ENCODE measurements around the gene KLHL34. TPM values are rescaled to one million over a fixed set of nuclear protein-coding genes. Genes with fewer than 3 reads are reported as not detected.

The KLHL34 gene
- total and polyA plus RNA-seq, 8 donors: 0.02 to 0.16 (median 0.08) TPM; not detected in 3

DNA sequence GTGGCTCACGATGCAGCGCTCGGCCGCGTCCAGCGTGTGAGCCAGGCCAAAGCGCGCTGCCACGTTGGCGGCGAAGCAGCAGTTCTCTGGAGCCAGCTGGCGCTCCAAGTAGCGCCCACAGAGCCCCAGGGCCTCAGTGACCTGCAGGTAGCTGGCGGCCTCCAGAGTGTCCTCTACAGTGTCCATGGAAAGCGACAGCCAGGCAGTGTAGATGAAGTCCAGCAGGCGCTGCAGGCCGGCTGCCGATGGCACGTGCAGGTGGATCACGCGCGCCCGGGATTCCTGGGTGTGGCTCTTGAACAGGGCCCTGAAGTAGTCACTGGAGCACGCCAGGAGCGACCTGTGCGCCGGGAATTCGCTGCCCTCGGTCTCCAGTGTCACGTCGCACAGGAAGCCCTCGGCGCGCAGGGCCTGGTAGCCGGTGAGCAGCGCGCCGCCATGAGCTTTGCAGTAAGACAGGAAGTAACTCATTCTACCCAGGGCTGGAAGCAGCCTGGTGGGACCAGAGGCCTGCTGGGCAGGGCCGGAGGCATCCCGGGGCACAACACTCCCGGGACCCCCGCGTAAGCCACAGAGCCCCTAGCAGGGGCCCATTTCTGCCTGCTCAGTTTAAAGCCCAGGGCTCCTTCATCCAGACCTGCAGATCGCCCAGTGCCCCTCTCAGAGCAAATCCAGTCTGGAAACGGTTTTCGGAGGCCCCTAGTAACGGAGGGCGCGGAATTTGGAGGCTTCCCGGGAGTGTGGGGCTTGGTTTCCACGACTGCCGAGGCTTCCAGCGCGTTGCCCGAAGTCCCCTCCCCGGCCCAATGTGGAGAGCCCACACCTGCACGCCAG lies 595 bp downstream of the KLHL34 start:
- TF ChIP-seq, protein P1, sequence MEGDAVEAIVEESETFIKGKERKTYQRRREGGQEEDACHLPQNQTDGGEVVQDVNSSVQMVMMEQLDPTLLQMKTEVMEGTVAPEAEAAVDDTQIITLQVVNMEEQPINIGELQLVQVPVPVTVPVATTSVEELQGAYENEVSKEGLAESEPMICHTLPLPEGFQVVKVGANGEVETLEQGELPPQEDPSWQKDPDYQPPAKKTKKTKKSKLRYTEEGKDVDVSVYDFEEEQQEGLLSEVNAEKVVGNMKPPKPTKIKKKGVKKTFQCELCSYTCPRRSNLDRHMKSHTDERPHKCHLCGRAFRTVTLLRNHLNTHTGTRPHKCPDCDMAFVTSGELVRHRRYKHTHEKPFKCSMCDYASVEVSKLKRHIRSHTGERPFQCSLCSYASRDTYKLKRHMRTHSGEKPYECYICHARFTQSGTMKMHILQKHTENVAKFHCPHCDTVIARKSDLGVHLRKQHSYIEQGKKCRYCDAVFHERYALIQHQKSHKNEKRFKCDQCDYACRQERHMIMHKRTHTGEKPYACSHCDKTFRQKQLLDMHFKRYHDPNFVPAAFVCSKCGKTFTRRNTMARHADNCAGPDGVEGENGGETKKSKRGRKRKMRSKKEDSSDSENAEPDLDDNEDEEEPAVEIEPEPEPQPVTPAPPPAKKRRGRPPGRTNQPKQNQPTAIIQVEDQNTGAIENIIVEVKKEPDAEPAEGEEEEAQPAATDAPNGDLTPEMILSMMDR (IDR thresholded peaks at IDR 0.05): no peak
- ATAC-seq (no peak), DNase-seq (peak in 1 of 6 donors; percentile 63), FAIRE-seq (no peak)
- Histone ChIP-seq H3K36me3 (no peaks in the 10 kb centered on the region), H3K9me3 (no peaks in the 10 kb centered on the region), H3K27ac (no peak overlapping the region), H3K4me3 (peak overlapping the region in 2 of 4 donors; percentile 15 to 34), H3K27me3 (peaks cover 0 to 30% (median 0%) of the 10 kb centered on the region in 4 donors), H3K4me1 (no peaks in the 10 kb centered on the region)
- intact Hi-C loops (cut with DNase I): no loop called here
- 49 to 54% methylated on average over 56 to 57 of the region's 57 CpGs for WGBS, 2 donors

DNA sequence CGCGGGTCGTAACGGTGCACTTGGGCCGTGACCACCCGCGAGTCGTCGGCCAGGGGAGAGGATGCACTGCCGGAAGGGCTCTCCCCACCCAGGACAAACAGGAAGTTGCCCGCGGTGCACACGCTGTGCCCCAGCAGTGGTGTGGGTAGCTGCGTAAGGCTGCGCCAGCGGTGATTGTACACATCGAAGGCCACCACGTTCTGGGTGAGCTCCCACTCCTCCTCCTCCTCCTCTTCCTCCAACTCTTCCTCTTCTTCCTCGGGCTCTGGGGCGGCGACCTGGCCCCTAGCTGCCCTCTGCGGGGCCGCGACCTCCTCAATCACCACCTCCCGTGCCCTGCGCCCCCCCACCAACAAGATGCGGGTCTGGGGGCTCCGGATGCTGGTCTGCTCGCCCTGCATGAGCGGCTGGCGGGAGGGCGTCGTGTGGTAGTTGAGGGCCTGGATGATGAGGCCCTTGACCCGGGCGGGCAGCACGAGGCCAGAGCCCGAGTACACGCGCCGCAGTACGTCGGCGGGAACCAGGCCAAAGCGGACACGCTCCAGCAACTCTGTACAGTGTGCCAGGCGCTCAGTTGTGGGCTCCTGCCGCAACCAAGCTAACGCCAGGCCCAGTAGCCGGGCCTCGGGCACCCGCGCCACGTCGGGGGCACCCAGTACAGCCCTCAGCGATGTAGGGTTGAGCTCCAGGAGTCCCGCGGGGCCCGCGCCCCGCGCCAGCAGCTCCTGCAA lies 1.4 kb downstream of the KLHL34 start:
- Histone ChIP-seq H3K27me3 (peaks cover 0 to 34% (median 0%) of the 10 kb centered on the region in 4 donors), H3K4me1 (no peaks in the 10 kb centered on the region), H3K4me3 (no peak overlapping the region), H3K9me3 (no peaks in the 10 kb centered on the region), H3K36me3 (no peaks in the 10 kb centered on the region), H3K27ac (no peak overlapping the region)
- 61 to 64% methylated on average over 60 to 61 of the region's 61 CpGs for WGBS, 2 donors
- ATAC-seq: no peak
- TF ChIP-seq, protein P1 (IDR thresholded peaks at IDR 0.05): no peak
- peak in 2 of 6 donors; percentile 14 to 64 for DNase-seq
- intact Hi-C loops (cut with DNase I): no loop called here
- no peak for FAIRE-seq

DNA sequence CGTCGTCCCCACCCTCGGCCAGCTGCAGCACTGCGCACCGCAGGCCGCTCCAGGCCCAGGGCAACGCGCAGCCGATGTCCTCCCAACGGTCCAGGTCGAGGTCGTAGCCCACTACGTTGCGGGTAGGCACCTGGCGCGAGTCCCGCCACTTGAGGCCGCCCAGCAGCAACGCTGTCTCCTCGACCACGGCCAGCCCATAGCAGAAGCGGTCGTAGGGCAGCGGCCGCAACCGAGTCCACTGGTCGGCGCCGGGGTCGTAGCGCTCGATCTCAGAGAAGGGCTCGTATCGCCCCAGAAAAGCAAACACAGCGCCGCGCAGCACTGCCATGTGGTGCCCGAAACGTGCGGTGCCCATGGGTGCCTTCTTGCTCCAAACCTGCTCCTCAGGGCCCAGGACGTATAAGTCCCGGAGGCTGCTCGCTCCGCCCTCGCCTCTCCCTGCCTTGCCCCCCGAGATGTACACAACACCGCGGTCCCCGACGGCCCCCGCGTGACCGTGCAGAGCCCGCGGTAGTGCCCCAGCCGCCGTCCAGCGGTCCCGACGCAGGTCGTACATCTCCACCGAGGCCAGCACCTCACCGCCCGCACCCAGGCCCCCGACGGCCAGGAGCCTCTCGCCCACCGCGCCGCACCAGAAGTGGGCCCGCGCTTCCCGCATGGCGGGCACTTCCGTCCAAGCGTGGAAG lies 2.1 kb downstream of the KLHL34 start:
- H3K36me3 ChIP-seq: no peaks in the 10 kb centered on the region
- WGBS, 2 donors: 30 to 37% methylated on average over 69 to 76 of the region's 76 CpGs
- TF ChIP-seq, protein P1 (IDR thresholded peaks at IDR 0.05): no peak
- peaks cover 0 to 27% (median 0%) of the 10 kb centered on the region in 4 donors for H3K27me3 ChIP-seq
- intact Hi-C loops (cut with DNase I): no loop called here
- no peak overlapping the region for H3K27ac ChIP-seq
- DNase-seq (peak in 1 of 6 donors; percentile 27), ATAC-seq (peak in 1 of 4 donors; percentile 15), FAIRE-seq (no peak)
- no peak overlapping the region for H3K4me3 ChIP-seq
- H3K9me3 ChIP-seq: no peaks in the 10 kb centered on the region
- no peaks in the 10 kb centered on the region for H3K4me1 ChIP-seq

- Histone ChIP-seq H3K27ac (no peak overlapping the region), H3K9me3 (no peaks in the 10 kb centered on the region), H3K36me3 (no peaks in the 10 kb centered on the region), H3K4me3 (no peak overlapping the region), H3K27me3 (peaks cover 0 to 6% (median 0%) of the 10 kb centered on the region in 4 donors), H3K4me1 (no peaks in the 10 kb centered on the region)
- ATAC-seq: no peak
- TF ChIP-seq, protein P1 (IDR thresholded peaks at IDR 0.05): no peak
- WGBS, 2 donors: 66 to 83% methylated on average over 3 of the region's 3 CpGs
- FAIRE-seq: no peak
- intact Hi-C loops (cut with DNase I): no loop called here
- no peak for DNase-seq
Observed at GRCh38 chrX:21645886-21646285, 12.2 kb downstream of the KLHL34 start.
